Gastroesophageal sphincter (tissue), 3 donors: ENCODE data around the gene ISCA2.

Experiments
- CTCF ChIP-seq, 4 experiments: fragments of 200-600 bp in 2 of 4; fragments of 450-650 bp in 2 of 4; sonication (generic) in 1 of 4; IDR thresholded peaks; one replicate each; pipeline ENCODE4 v1.5.1; 2017 to 2019; ENCODE audit warnings: antibody characterized with exemption in 4 of 4, mild to moderate bottlenecking in 2 of 4, moderate library complexity in 2 of 4
- POLR2AphosphoS5 ChIP-seq: sonication (generic); formaldehyde crosslinking; IDR thresholded peaks from one replicate; pipeline ENCODE4 v1.6.1; 2017; ENCODE audit warnings: antibody characterized with exemption

GRCh38 chr14:74507840-74508239 lies 14.3 kb downstream of the ISCA2 start:
- no peak for TF ChIP-seq CTCF (IDR thresholded peaks at IDR 0.05)
- TF ChIP-seq POLR2AphosphoS5 = no peak
